ENCODE measurements around the gene CLCNKB.
"Not testable (repeated sequence)": the region's sequence is repeated elsewhere in the genome, so short reads cannot be mapped to it uniquely, and the experiment has no call there.

The CLCNKB gene

GRCh38 chr1:16055613-16056520 is 12.3 kb downstream of the CLCNKB start:
- Histone ChIP-seq H2BK15ac (ENCODE audit: low read length) (no peak overlapping the region), H2AK5ac (ENCODE audit: low read depth, low read length) (no peak overlapping the region), H3K4me2 (ENCODE audit: insufficient read depth, low read length, poor library complexity, severe bottlenecking) (no peak overlapping the region), H2BK5ac (ENCODE audit: low read length) (no peak overlapping the region), H3K4me1 (ENCODE audit: control insufficient read depth in 2 of 2, insufficient read depth in 1 of 2, low read depth in 1 of 2, low read length in 2 of 2) (peaks cover 0 to 5% of the 10 kb centered on the region in 2 donors), H3K18ac (ENCODE audit: low read length) (peak overlapping the region; percentile 90), H2BK12ac (ENCODE audit: low read length) (no peak overlapping the region), H4K91ac (ENCODE audit: low read depth, low read length, poor library complexity) (no peak overlapping the region), H3K23ac (ENCODE audit: low read depth, low read length, poor library complexity) (no peak overlapping the region), H3K4me3 (ENCODE audit: low read length in 2 of 2) (no peak overlapping the region), H3K9me3 (replicated peaks in 1 of 2; ENCODE audit: control insufficient read depth in 2 of 2, insufficient read depth in 1 of 2, low read depth in 1 of 2, low read length in 2 of 2) (no peaks in the 10 kb centered on the region), H4K8ac (ENCODE audit: low read depth, low read length) (no peak overlapping the region), H3K36me3 (replicated peaks in 1 of 2; ENCODE audit: control insufficient read depth in 2 of 2, insufficient read depth in 2 of 2, low read length in 2 of 2) (no peaks in the 10 kb centered on the region), H3K27ac (replicated peaks; ENCODE audit: low read length) (no peak overlapping the region), H2AFZ (ENCODE audit: low read length) (no peak overlapping the region), H2BK120ac (ENCODE audit: low read depth, low read length) (no peak overlapping the region), H3K27me3 (ENCODE audit: control insufficient read depth in 3 of 3, insufficient read depth in 3 of 3, low read depth in 1 of 3, low read length in 3 of 3) (peaks cover 0 to 3% (median 2%) of the 10 kb centered on the region in 3 experiments), H3K14ac (ENCODE audit: low read length) (no peak overlapping the region), H3K9ac (ENCODE audit: low read depth, low read length, poor library complexity) (no peak overlapping the region), H3K79me1 (ENCODE audit: low read depth, low read length) (no peaks in the 10 kb centered on the region), H3K4ac (ENCODE audit: low read length) (no peak overlapping the region)
- DNase-seq (ENCODE audit: low spot score), result peak; percentile 87
- no CpG with 5 or more reads among the region's 18 CpGs for WGBS, 2 donors (ENCODE audit: extremely low coverage in 2 of 2, insufficient read length in 2 of 2, insufficient replicate concordance in 1 of 2)

- not testable (repeated sequence) for H3K79me1 ChIP-seq (ENCODE audit: low read depth, low read length); DNase-seq (ENCODE audit: low spot score); H3K4ac ChIP-seq (ENCODE audit: low read length); H3K9me3 ChIP-seq (replicated peaks in 1 of 2; ENCODE audit: control insufficient read depth in 2 of 2, insufficient read depth in 1 of 2, low read depth in 1 of 2, low read length in 2 of 2); H3K9ac ChIP-seq (ENCODE audit: low read depth, low read length, poor library complexity); H3K4me2 ChIP-seq (ENCODE audit: insufficient read depth, low read length, poor library complexity, severe bottlenecking); H4K91ac ChIP-seq (ENCODE audit: low read depth, low read length, poor library complexity); H2BK5ac ChIP-seq (ENCODE audit: low read length); H3K4me1 ChIP-seq (ENCODE audit: control insufficient read depth in 2 of 2, insufficient read depth in 1 of 2, low read depth in 1 of 2, low read length in 2 of 2); H2BK12ac ChIP-seq (ENCODE audit: low read length); H3K27ac ChIP-seq (replicated peaks; ENCODE audit: low read length); H2BK120ac ChIP-seq (ENCODE audit: low read depth, low read length); H3K23ac ChIP-seq (ENCODE audit: low read depth, low read length, poor library complexity); H2AK5ac ChIP-seq (ENCODE audit: low read depth, low read length); H2AFZ ChIP-seq (ENCODE audit: low read length); H3K4me3 ChIP-seq (ENCODE audit: low read length in 2 of 2); H2BK15ac ChIP-seq (ENCODE audit: low read length); H3K14ac ChIP-seq (ENCODE audit: low read length); H4K8ac ChIP-seq (ENCODE audit: low read depth, low read length); H3K36me3 ChIP-seq (replicated peaks in 1 of 2; ENCODE audit: control insufficient read depth in 2 of 2, insufficient read depth in 2 of 2, low read length in 2 of 2); H3K27me3 ChIP-seq (ENCODE audit: control insufficient read depth in 3 of 3, insufficient read depth in 3 of 3, low read depth in 1 of 3, low read length in 3 of 3)
- H3K18ac ChIP-seq (ENCODE audit: low read length), result peak overlapping the region; percentile 90
- WGBS, 2 donors (ENCODE audit: extremely low coverage in 2 of 2, insufficient read length in 2 of 2, insufficient replicate concordance in 1 of 2), result no CpG with 5 or more reads among the region's 4 CpGs
These were observed 12.9 kb downstream of the CLCNKB start for GRCh38 chr1:16056521-16056912.

GRCh38 chr1:16057314-16057915 is 13.8 kb downstream of the CLCNKB start:
- not testable (repeated sequence) for H3K23ac ChIP-seq (ENCODE audit: low read depth, low read length, poor library complexity); H3K14ac ChIP-seq (ENCODE audit: low read length); H3K27me3 ChIP-seq (ENCODE audit: control insufficient read depth in 3 of 3, insufficient read depth in 3 of 3, low read depth in 1 of 3, low read length in 3 of 3); H4K8ac ChIP-seq (ENCODE audit: low read depth, low read length); H3K27ac ChIP-seq (replicated peaks; ENCODE audit: low read length); H3K79me1 ChIP-seq (ENCODE audit: low read depth, low read length); H2BK120ac ChIP-seq (ENCODE audit: low read depth, low read length); H3K4me2 ChIP-seq (ENCODE audit: insufficient read depth, low read length, poor library complexity, severe bottlenecking); H3K36me3 ChIP-seq (replicated peaks in 1 of 2; ENCODE audit: control insufficient read depth in 2 of 2, insufficient read depth in 2 of 2, low read length in 2 of 2); H3K9me3 ChIP-seq (replicated peaks in 1 of 2; ENCODE audit: control insufficient read depth in 2 of 2, insufficient read depth in 1 of 2, low read depth in 1 of 2, low read length in 2 of 2); H3K9ac ChIP-seq (ENCODE audit: low read depth, low read length, poor library complexity); H2AFZ ChIP-seq (ENCODE audit: low read length); DNase-seq (ENCODE audit: low spot score); H3K4me3 ChIP-seq (ENCODE audit: low read length in 2 of 2); H3K4me1 ChIP-seq (ENCODE audit: control insufficient read depth in 2 of 2, insufficient read depth in 1 of 2, low read depth in 1 of 2, low read length in 2 of 2); H2BK5ac ChIP-seq (ENCODE audit: low read length); H3K18ac ChIP-seq (ENCODE audit: low read length); H3K4ac ChIP-seq (ENCODE audit: low read length); H4K91ac ChIP-seq (ENCODE audit: low read depth, low read length, poor library complexity); H2BK12ac ChIP-seq (ENCODE audit: low read length); H2BK15ac ChIP-seq (ENCODE audit: low read length); H2AK5ac ChIP-seq (ENCODE audit: low read depth, low read length)
- no CpG with 5 or more reads among the region's 7 CpGs for WGBS, 2 donors (ENCODE audit: extremely low coverage in 2 of 2, insufficient read length in 2 of 2, insufficient replicate concordance in 1 of 2)

GRCh38 chr1:16058394-16059120 is 15.0 kb downstream of the CLCNKB start:
- WGBS, 2 donors (ENCODE audit: extremely low coverage in 2 of 2, insufficient read length in 2 of 2, insufficient replicate concordance in 1 of 2), result no CpG with 5 or more reads among the region's 20 CpGs
- H2BK5ac ChIP-seq (ENCODE audit: low read length); H3K4ac ChIP-seq (ENCODE audit: low read length); H4K8ac ChIP-seq (ENCODE audit: low read depth, low read length); H2BK12ac ChIP-seq (ENCODE audit: low read length); H3K4me1 ChIP-seq (ENCODE audit: control insufficient read depth in 2 of 2, insufficient read depth in 1 of 2, low read depth in 1 of 2, low read length in 2 of 2); H4K91ac ChIP-seq (ENCODE audit: low read depth, low read length, poor library complexity); H2AK5ac ChIP-seq (ENCODE audit: low read depth, low read length); H3K18ac ChIP-seq (ENCODE audit: low read length); H2AFZ ChIP-seq (ENCODE audit: low read length); H3K79me1 ChIP-seq (ENCODE audit: low read depth, low read length); DNase-seq (ENCODE audit: low spot score); H3K9ac ChIP-seq (ENCODE audit: low read depth, low read length, poor library complexity); H2BK15ac ChIP-seq (ENCODE audit: low read length); H3K14ac ChIP-seq (ENCODE audit: low read length); H3K4me3 ChIP-seq (ENCODE audit: low read length in 2 of 2); H2BK120ac ChIP-seq (ENCODE audit: low read depth, low read length); H3K4me2 ChIP-seq (ENCODE audit: insufficient read depth, low read length, poor library complexity, severe bottlenecking); H3K23ac ChIP-seq (ENCODE audit: low read depth, low read length, poor library complexity); H3K27ac ChIP-seq (replicated peaks; ENCODE audit: low read length); H3K36me3 ChIP-seq (replicated peaks in 1 of 2; ENCODE audit: control insufficient read depth in 2 of 2, insufficient read depth in 2 of 2, low read length in 2 of 2); H3K9me3 ChIP-seq (replicated peaks in 1 of 2; ENCODE audit: control insufficient read depth in 2 of 2, insufficient read depth in 1 of 2, low read depth in 1 of 2, low read length in 2 of 2): not testable (repeated sequence)
- peaks cover 0 to 15% (median 2%) of the 10 kb centered on the region in 3 experiments for H3K27me3 ChIP-seq (ENCODE audit: control insufficient read depth in 3 of 3, insufficient read depth in 3 of 3, low read depth in 1 of 3, low read length in 3 of 3)

Measured in neuronal stem cell (in vitro differentiated cells).